Right hindlimb (tissue), 1 donor: ENCODE data around the gene TTF2.

Experiments
- DNase-seq: peaks from one replicate; pipeline ENCODE4 v3.0.0-alpha.2; 2018

Gene TTF2

GRCh38 chr1:117059678-117060440 lies at the start of gene TTF2:
TTF2 (plus strand) TSS chr1:117060326; CDS start chr1:117060347, 21 bp downstream.
- DNase-seq, result peak; percentile 98

GRCh38 chr1:117011334-117011733 lies 48.8 kb upstream of the TTF2 start:
- no peak for DNase-seq

GRCh38 chr1:117013309-117013858 lies 46.7 kb upstream of the TTF2 start:
- DNase-seq, result no peak

GRCh38 chr1:117014209-117014608 lies 45.9 kb upstream of the TTF2 start:
- no peak for DNase-seq

GRCh38 chr1:117015724-117016123 lies 44.4 kb upstream of the TTF2 start:
- DNase-seq, result no peak

GRCh38 chr1:117017062-117017461 lies 43.1 kb upstream of the TTF2 start:
- no peak for DNase-seq

GRCh38 chr1:117017648-117018047 lies 42.5 kb upstream of the TTF2 start:
- no peak for DNase-seq

- DNase-seq, result no peak
These were observed 39.5 kb upstream of the TTF2 start for GRCh38 chr1:117020526-117021156.

- no peak for DNase-seq
These were observed 38.0 kb upstream of the TTF2 start for GRCh38 chr1:117022114-117022513.

GRCh38 chr1:117025568-117025967 lies 34.6 kb upstream of the TTF2 start:
- no peak for DNase-seq

GRCh38 chr1:117026361-117026760 lies 33.8 kb upstream of the TTF2 start:
- no peak for DNase-seq

GRCh38 chr1:117029685-117030084 lies 30.4 kb upstream of the TTF2 start:
- no peak for DNase-seq

- DNase-seq, result no peak
These were observed 29.8 kb upstream of the TTF2 start for GRCh38 chr1:117030271-117030877.

GRCh38 chr1:117032266-117032665 lies 27.9 kb upstream of the TTF2 start:
- no peak for DNase-seq

- peak; percentile 56 for DNase-seq
These were observed 27.2 kb upstream of the TTF2 start for GRCh38 chr1:117032681-117033539.

GRCh38 chr1:117033772-117034171 lies 26.4 kb upstream of the TTF2 start:
- DNase-seq, result no peak

- no peak for DNase-seq
These were observed 25.3 kb upstream of the TTF2 start for GRCh38 chr1:117034791-117035290.

GRCh38 chr1:117036018-117036461 lies 24.1 kb upstream of the TTF2 start:
- no peak for DNase-seq

- DNase-seq, result no peak
These were observed 22.3 kb upstream of the TTF2 start for GRCh38 chr1:117037802-117038201.

GRCh38 chr1:117038236-117038635 lies 21.9 kb upstream of the TTF2 start:
- DNase-seq, result no peak

GRCh38 chr1:117044217-117044616 lies 15.9 kb upstream of the TTF2 start:
- DNase-seq, result no peak

- peak; percentile 26 for DNase-seq
These were observed 14.5 kb upstream of the TTF2 start for GRCh38 chr1:117045644-117046043.

- DNase-seq, result no peak
These were observed 13.3 kb upstream of the TTF2 start for GRCh38 chr1:117046781-117047180.
